Sigmoid colon (tissue), 4 donors: ENCODE measurements around the gene PMPCB.

Experiments
- CTCF ChIP-seq, 4 experiments: fragments of 450-650 bp in 3 of 4; fragments of 200-600 bp in 1 of 4; IDR thresholded peaks; one replicate each; pipeline ENCODE4 v1.5.1; 2016 to 2019; ENCODE audit warnings: antibody characterized with exemption in 4 of 4, mild to moderate bottlenecking in 3 of 4, moderate library complexity in 2 of 4
- POLR2AphosphoS5 ChIP-seq, 4 donors: sonication (generic); formaldehyde crosslinking; IDR thresholded peaks; one replicate each; pipeline ENCODE4 v1.6.1; 2017; ENCODE audit warnings: antibody characterized with exemption in 4 of 4

- TF ChIP-seq CTCF (IDR thresholded peaks at IDR 0.05) (no peak), POLR2AphosphoS5 (IDR thresholded peaks at IDR 0.05) (peak; percentile 53 to 85 (median 80))
These were observed 47.4 kb downstream of the PMPCB start, which contains the start of gene DNAJC2 for GRCh38 chr7:103344453-103345149.
